Endothelial cell (in vitro differentiated cells): ENCODE measurements around the gene ZIC2. TPM values are rescaled to one million over a fixed set of nuclear protein-coding genes. Genes with fewer than 3 reads are reported as not detected.
A peak's percentile ranks its signal among the peaks of the same experiment; 100 is the strongest.

Source experiments
- DNase-seq: peaks from one replicate; pipeline ENCODE4 v3.0.0; 2021; ENCODE audit warnings: low spot score
- H3K27ac Mint-ChIP-seq: one replicate; pipeline ENCODE4 v1.8.0; 2021; ENCODE audit warnings: mixed read lengths, inconsistent platforms; ENCODE audit not compliant: unreplicated experiment
- H3K27me3 Mint-ChIP-seq: one replicate; pipeline ENCODE4 v1.8.0; 2021; ENCODE audit warnings: mild to moderate bottlenecking, moderate library complexity, mixed read lengths, inconsistent platforms; ENCODE audit not compliant: unreplicated experiment
- H3K36me3 Mint-ChIP-seq: one replicate; pipeline ENCODE4 v1.8.0; 2021; ENCODE audit warnings: mild to moderate bottlenecking, low read depth, mixed read lengths, inconsistent platforms; ENCODE audit not compliant: unreplicated experiment
- H3K4me1 Mint-ChIP-seq: one replicate; pipeline ENCODE4 v1.8.0; 2021; ENCODE audit warnings: mild to moderate bottlenecking, mixed read lengths, inconsistent platforms; ENCODE audit not compliant: unreplicated experiment
- H3K4me3 Mint-ChIP-seq: one replicate; pipeline ENCODE4 v1.8.0; 2021; ENCODE audit warnings: mild to moderate bottlenecking, mixed read lengths, inconsistent platforms; ENCODE audit not compliant: unreplicated experiment
- H3K9me3 Mint-ChIP-seq: one replicate; pipeline ENCODE4 v1.8.0; 2021; ENCODE audit warnings: mixed read lengths, inconsistent platforms; ENCODE audit not compliant: unreplicated experiment
- total RNA-seq: library from RNA; stranded (reverse); fragmentation: NEBNext Ultra II Directional; extraction: Animal tissue kit (Norgen Biotek cat#: 25700); gene quantifications from one replicate; pipeline ENCODE4 v1.2.1, GENCODE V29; 2021; ENCODE audit not compliant: unreplicated experiment
- TF ChIP-seq, protein P1 (sequence below): fragments of 200-600 bp; sonication (generic); IDR thresholded peaks from one replicate; pipeline ENCODE4 v1.5.0; 2021; ENCODE audit warnings: antibody characterized with exemption; ENCODE audit not compliant: unreplicated experiment

Gene ZIC2
- total RNA-seq, 1 donor from 2014 or later: 3.8 TPM

GRCh38 chr13:99974939-99975561, 6.5 kb upstream of the ZIC2 start:
- Mint-ChIP-seq H3K27me3 (peaks cover 28% of the 10 kb centered on the region), H3K9me3 (no peaks in the 10 kb centered on the region), H3K4me3 (no peak overlapping the region), H3K36me3 (no peaks in the 10 kb centered on the region), H3K27ac (no peak overlapping the region), H3K4me1 (peaks cover 12% of the 10 kb centered on the region)
- TF ChIP-seq, protein P1, sequence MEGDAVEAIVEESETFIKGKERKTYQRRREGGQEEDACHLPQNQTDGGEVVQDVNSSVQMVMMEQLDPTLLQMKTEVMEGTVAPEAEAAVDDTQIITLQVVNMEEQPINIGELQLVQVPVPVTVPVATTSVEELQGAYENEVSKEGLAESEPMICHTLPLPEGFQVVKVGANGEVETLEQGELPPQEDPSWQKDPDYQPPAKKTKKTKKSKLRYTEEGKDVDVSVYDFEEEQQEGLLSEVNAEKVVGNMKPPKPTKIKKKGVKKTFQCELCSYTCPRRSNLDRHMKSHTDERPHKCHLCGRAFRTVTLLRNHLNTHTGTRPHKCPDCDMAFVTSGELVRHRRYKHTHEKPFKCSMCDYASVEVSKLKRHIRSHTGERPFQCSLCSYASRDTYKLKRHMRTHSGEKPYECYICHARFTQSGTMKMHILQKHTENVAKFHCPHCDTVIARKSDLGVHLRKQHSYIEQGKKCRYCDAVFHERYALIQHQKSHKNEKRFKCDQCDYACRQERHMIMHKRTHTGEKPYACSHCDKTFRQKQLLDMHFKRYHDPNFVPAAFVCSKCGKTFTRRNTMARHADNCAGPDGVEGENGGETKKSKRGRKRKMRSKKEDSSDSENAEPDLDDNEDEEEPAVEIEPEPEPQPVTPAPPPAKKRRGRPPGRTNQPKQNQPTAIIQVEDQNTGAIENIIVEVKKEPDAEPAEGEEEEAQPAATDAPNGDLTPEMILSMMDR: no peak
- peak; percentile 14 for DNase-seq

DNA sequence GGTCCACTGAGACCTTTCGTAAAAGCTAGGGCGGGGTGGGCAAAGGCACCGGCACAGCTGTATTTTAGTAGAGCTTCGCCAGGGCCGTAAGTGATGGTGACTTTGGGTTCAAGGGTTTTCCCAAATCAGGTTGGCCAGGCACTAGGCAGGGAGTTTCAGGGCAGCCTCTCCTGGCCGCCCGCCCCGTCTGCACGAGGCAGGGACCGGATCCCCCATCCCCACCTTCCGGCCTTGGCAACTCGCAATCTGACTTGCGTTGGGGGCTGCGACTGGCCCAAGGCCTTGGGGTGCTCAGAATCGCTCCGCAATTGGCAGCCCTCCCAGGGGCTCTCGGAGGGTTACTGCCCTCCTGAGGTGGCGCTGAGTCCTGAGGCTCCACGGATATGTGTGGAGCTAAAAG, 6.0 kb upstream of the ZIC2 start:
- DNase-seq: no peak
- peaks cover 27% of the 10 kb centered on the region for H3K27me3 Mint-ChIP-seq
- H3K4me1 Mint-ChIP-seq: peaks cover 11% of the 10 kb centered on the region
- no peak overlapping the region for H3K27ac Mint-ChIP-seq
- no peaks in the 10 kb centered on the region for H3K36me3 Mint-ChIP-seq
- H3K9me3 Mint-ChIP-seq: no peaks in the 10 kb centered on the region
- no peak overlapping the region for H3K4me3 Mint-ChIP-seq
- TF ChIP-seq, protein P1: no peak

DNA sequence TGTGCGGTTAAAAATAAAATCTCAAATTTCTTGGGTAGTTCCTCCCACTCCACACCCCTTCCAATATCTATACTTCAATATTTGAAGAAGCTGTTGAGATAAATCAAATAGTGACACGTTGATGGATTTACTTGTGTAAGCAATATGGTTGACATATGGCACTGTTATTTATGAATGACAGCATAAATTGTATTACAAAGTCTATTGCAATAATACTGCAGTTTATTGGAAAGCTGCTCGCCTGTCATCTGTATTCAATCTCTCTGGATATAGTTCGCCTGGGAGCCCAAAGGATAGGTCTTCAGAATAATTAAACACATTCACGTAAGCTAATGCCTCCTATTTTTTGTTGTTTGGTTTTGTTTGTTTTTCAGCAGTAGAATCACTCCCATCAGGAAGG, 5.0 kb upstream of the ZIC2 start:
- no peak for DNase-seq
- Mint-ChIP-seq H3K27me3 (peaks cover 26% of the 10 kb centered on the region), H3K9me3 (no peaks in the 10 kb centered on the region), H3K27ac (no peak overlapping the region), H3K4me3 (no peak overlapping the region), H3K4me1 (peaks cover 9% of the 10 kb centered on the region), H3K36me3 (no peaks in the 10 kb centered on the region)
- TF ChIP-seq, protein P1: no peak

- Mint-ChIP-seq H3K27ac (no peak overlapping the region), H3K36me3 (no peaks in the 10 kb centered on the region), H3K9me3 (no peaks in the 10 kb centered on the region), H3K4me1 (peaks cover 9% of the 10 kb centered on the region), H3K4me3 (no peak overlapping the region), H3K27me3 (peaks cover 21% of the 10 kb centered on the region)
- TF ChIP-seq, protein P1: no peak
- DNase-seq: no peak
These were observed 4.2 kb upstream of the ZIC2 start for GRCh38 chr13:99977334-99977911.

DNA sequence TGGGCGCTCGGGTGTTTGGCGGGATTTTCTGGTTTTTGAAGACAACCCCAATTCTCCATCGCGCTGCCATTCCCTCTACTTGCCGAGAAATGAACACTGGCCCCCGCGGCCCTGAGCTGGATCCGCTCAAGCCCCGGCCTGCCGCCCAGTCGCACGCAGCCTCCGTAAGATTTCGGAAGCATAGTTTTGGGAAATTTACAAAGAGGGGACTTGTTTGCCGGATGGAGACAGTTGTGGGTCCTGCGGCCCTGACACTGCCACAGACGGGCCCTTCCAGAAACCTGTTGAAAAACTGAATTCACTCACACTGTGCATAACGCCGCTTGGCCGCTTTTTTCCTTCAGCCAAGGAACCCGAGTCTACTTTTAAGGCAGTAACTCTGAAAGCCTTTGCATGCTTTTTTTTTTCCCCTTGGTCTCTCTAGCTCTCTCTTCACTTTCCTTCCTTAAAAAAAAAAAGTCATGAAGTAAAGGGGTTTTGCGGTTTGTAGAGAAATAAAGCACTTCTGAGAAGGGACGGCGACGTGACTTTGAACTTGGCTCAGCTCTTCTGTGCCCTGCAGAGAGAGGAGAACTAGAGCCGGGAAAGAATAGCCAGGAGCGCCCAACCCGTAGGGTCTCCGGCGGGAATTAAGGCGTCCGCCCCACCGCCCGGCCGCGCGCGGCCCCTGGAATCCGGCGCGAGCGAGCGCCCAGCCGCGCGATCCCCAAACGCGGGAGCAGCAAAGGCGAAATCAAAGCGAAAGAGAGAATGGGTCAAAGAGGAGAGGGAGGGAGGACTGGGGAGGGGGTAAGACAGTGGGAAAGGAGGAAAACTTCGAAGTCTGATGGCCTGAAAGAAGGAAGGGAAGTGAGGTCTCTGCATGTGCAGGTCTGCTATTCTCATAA, 3.4 kb upstream of the ZIC2 start:
- peak overlapping the region; percentile 5 for H3K4me3 Mint-ChIP-seq
- H3K36me3 Mint-ChIP-seq: no peaks in the 10 kb centered on the region
- H3K9me3 Mint-ChIP-seq: no peaks in the 10 kb centered on the region
- H3K27ac Mint-ChIP-seq: no peak overlapping the region
- peaks cover 17% of the 10 kb centered on the region for H3K27me3 Mint-ChIP-seq
- DNase-seq: peak; percentile 15
- peaks cover 15% of the 10 kb centered on the region for H3K4me1 Mint-ChIP-seq
- TF ChIP-seq, protein P1: no peak
